Testis (tissue), 2 donors: ENCODE measurements around the gene CCDC13.

Experiments
- POLR2A ChIP-seq: fragments of 450-650 bp; IDR thresholded peaks from one replicate; pipeline ENCODE4 v1.6.1; 2017; ENCODE audit warnings: antibody characterized with exemption, mild to moderate bottlenecking, moderate library complexity
- TF ChIP-seq, protein P1 (sequence below), 3 experiments: fragments of 450-650 bp in 2 of 3; fragments of 200-600 bp in 1 of 3; sonication (generic) in 1 of 3; IDR thresholded peaks; one replicate each; pipeline ENCODE4 v1.5.1; 2016 to 2019; ENCODE audit warnings: antibody characterized with exemption in 3 of 3, mild to moderate bottlenecking in 2 of 3, moderate library complexity in 1 of 3

DNA sequence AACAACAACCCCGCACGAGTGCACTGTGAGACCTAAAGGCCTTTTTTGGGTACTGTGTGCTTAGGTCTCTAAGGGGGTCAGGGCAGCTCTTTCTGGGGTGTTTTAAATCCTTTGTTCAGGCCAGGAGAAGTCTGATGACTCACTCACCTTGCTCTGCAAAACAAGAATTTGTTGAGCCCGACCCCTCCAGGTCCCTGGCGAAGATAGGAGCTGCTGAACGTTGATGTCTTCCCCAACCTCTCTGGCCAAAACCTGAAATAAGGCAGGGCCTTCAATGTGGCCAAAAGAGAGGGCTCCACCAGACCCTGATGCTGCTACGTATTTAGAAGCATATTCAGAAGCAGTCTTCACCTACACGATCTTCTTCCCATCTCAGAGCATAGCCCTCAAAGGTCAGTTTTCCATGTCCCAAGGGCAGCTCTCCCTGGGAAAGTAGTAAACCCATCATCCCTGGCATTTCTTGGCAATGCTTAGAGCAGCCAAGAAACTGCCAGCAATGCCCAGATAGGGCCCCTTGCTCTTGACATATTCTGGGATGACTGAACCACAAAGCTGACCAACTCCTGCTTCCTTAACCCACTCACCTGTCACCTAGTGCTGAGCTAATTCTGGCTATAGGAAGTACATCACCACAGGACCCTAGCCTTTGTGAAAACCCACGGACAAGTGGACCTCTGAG lies 27.1 kb downstream of the CCDC13 start:
- TF ChIP-seq, protein P1, sequence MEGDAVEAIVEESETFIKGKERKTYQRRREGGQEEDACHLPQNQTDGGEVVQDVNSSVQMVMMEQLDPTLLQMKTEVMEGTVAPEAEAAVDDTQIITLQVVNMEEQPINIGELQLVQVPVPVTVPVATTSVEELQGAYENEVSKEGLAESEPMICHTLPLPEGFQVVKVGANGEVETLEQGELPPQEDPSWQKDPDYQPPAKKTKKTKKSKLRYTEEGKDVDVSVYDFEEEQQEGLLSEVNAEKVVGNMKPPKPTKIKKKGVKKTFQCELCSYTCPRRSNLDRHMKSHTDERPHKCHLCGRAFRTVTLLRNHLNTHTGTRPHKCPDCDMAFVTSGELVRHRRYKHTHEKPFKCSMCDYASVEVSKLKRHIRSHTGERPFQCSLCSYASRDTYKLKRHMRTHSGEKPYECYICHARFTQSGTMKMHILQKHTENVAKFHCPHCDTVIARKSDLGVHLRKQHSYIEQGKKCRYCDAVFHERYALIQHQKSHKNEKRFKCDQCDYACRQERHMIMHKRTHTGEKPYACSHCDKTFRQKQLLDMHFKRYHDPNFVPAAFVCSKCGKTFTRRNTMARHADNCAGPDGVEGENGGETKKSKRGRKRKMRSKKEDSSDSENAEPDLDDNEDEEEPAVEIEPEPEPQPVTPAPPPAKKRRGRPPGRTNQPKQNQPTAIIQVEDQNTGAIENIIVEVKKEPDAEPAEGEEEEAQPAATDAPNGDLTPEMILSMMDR (IDR thresholded peaks at IDR 0.05), result no peak
- TF ChIP-seq POLR2A, result no peak
